ENCODE results near the gene GATA5.

DNA sequence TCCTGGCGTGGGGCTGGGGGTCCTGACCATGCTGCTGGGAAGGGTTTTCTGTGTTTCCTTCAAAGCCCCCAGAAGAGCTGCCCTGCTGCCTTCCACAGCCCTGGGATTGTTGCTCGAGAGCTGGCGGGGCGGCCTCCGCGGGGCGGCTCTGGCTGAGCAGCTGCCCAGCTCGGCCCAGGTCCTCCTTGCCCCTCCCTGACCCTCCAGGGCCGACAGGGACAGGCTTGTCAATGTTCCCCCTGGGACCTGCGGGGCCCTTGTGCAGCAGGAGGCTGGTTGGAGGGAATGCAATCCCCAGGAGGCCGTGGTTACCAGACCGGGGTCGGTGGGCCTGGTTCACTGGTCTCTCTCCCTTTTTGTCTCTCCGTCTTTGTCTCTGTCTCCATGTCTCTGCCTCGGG lies 19.9 kb downstream of the GATA5 start:
- TF ChIP-seq, protein P1, sequence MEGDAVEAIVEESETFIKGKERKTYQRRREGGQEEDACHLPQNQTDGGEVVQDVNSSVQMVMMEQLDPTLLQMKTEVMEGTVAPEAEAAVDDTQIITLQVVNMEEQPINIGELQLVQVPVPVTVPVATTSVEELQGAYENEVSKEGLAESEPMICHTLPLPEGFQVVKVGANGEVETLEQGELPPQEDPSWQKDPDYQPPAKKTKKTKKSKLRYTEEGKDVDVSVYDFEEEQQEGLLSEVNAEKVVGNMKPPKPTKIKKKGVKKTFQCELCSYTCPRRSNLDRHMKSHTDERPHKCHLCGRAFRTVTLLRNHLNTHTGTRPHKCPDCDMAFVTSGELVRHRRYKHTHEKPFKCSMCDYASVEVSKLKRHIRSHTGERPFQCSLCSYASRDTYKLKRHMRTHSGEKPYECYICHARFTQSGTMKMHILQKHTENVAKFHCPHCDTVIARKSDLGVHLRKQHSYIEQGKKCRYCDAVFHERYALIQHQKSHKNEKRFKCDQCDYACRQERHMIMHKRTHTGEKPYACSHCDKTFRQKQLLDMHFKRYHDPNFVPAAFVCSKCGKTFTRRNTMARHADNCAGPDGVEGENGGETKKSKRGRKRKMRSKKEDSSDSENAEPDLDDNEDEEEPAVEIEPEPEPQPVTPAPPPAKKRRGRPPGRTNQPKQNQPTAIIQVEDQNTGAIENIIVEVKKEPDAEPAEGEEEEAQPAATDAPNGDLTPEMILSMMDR (conservative IDR thresholded peaks at IDR 0.05), result no peak
- no peak for TF ChIP-seq EZH2 (IDR thresholded peaks at IDR 0.05; ENCODE audit: low read depth)

Data from PC-9 (cell line).